ENCODE measurements around the gene TBC1D4. TPM values are rescaled to one million over a fixed set of nuclear protein-coding genes. Genes with fewer than 3 reads are reported as not detected.

Gene TBC1D4
- total and polyA plus RNA-seq, 7 donors: 5.4 to 15.0 (median 7.8) TPM

- WGBS, 2 donors: 96% methylated on average over 30 of the region's 30 CpGs
- Histone ChIP-seq H3K27me3 (no peaks in the 10 kb centered on the region), H3K4me1 (no peaks in the 10 kb centered on the region), H3K36me3 (no peaks in the 10 kb centered on the region), H3K27ac (no peak overlapping the region), H3K4me3 (no peak overlapping the region), H3K9me3 (no peaks in the 10 kb centered on the region)
- intact Hi-C loops (cut with DNase I): no loop called here
- DNase-seq: no peak
- no peak for TF ChIP-seq CTCF (IDR thresholded peaks at IDR 0.05)
These were observed 36.6 kb upstream of the TBC1D4 start for GRCh38 chr13:75518439-75519088.

- intact Hi-C loops (cut with DNase I): no loop called here
- Histone ChIP-seq H3K36me3 (no peaks in the 10 kb centered on the region), H3K9me3 (no peaks in the 10 kb centered on the region), H3K27me3 (no peaks in the 10 kb centered on the region), H3K27ac (no peak overlapping the region), H3K4me1 (no peaks in the 10 kb centered on the region), H3K4me3 (no peak overlapping the region)
- TF ChIP-seq CTCF (IDR thresholded peaks at IDR 0.05): no peak
- TF ChIP-seq EP300 (IDR thresholded peaks at IDR 0.05): no peak
- no peak for TF ChIP-seq POLR2AphosphoS5 (IDR thresholded peaks at IDR 0.05)
- no peak for TF ChIP-seq POLR2A (IDR thresholded peaks at IDR 0.05)
- WGBS, 2 donors: 82 to 89% methylated on average over 3 of the region's 3 CpGs
- DNase-seq: no peak
These were observed 32.4 kb upstream of the TBC1D4 start for GRCh38 chr13:75514080-75514995.

GRCh38 chr13:75513271-75513670 is 31.3 kb upstream of the TBC1D4 start:
- no peak for DNase-seq
- no peaks in the 10 kb centered on the region for H3K9me3 ChIP-seq
- no peak overlapping the region for H3K4me3 ChIP-seq
- H3K27ac ChIP-seq: no peak overlapping the region
- no peaks in the 10 kb centered on the region for H3K36me3 ChIP-seq
- TF ChIP-seq POLR2A (IDR thresholded peaks at IDR 0.05) (no peak), POLR2AphosphoS5 (IDR thresholded peaks at IDR 0.05) (no peak), EP300 (IDR thresholded peaks at IDR 0.05) (no peak), CTCF (IDR thresholded peaks at IDR 0.05) (no peak)
- H3K27me3 ChIP-seq: no peaks in the 10 kb centered on the region
- WGBS, 2 donors: 87 to 90% methylated on average over 5 of the region's 5 CpGs
- H3K4me1 ChIP-seq: no peaks in the 10 kb centered on the region
- intact Hi-C loops (cut with DNase I): no loop called here

GRCh38 chr13:75512253-75512652 is 30.3 kb upstream of the TBC1D4 start:
- Histone ChIP-seq H3K4me3 (no peak overlapping the region), H3K9me3 (no peaks in the 10 kb centered on the region), H3K36me3 (no peaks in the 10 kb centered on the region), H3K27me3 (no peaks in the 10 kb centered on the region), H3K4me1 (no peaks in the 10 kb centered on the region), H3K27ac (no peak overlapping the region)
- TF ChIP-seq POLR2A (IDR thresholded peaks at IDR 0.05) (no peak), POLR2AphosphoS5 (IDR thresholded peaks at IDR 0.05) (no peak), CTCF (IDR thresholded peaks at IDR 0.05) (no peak), EP300 (IDR thresholded peaks at IDR 0.05) (no peak)
- no peak for DNase-seq
- WGBS, 2 donors: 66 to 84% methylated on average over 3 of the region's 3 CpGs
- intact Hi-C loops (cut with DNase I): no loop called here
